GM21786 (cell line): ENCODE measurements around the gene ARSD.
"Not testable (repeated sequence)": the region's sequence is repeated elsewhere in the genome, so short reads cannot be mapped to it uniquely, and the experiment has no call there.

ENCODE experiments used
- ATAC-seq: cut with Tn5 transposase; IDR thresholded peaks from one replicate; pipeline ENCODE4 v1.9.1; 2021; ENCODE audit not compliant: unreplicated experiment

ARSD gene

DNA sequence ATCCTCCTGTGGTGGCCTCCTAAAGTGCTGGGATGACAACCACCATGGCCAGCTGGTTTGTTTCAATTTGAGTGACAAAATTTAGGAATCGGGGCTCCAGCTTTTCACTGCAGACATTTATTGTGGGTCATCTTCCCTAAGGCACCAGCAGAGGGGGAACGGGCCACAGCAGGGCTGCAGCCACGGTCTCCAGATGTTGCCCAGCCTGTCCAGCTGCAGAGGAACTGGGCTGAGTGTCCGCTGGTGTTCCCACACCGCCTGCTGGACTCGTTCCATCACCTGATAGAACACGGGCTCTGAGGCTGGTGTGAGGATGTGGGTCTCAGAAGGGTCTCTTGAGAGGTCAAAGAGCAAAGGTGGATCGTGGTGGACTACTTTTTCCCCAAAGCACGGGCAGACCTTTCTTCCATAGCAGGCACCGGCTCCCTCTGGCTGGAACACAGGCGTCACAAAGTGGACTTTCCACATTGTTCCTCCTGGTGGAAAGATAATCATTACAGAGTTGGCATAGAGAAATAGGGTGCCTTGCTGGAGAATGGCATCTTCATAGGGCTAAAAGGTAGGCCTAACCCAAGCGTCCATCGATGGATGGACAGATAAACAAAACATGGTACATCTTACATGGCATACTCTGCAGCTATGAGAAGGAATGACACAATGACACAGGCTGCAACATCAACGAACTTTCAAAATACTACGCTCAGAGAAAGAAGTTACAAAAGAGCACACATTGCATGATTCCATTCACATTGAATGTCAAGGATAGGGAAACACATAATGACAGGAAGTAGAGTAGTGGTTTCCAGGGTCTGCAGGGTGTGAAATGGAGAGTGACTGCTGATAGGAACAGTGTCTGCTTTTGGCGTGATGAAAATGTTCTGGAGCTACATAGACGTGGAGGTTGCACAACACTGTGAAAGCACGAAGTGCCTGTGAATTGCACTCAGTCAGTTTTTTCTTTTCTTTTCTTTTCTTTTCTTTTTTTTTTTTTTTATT, 5.9 kb upstream of the ARSD start:
- no peak for ATAC-seq

DNA sequence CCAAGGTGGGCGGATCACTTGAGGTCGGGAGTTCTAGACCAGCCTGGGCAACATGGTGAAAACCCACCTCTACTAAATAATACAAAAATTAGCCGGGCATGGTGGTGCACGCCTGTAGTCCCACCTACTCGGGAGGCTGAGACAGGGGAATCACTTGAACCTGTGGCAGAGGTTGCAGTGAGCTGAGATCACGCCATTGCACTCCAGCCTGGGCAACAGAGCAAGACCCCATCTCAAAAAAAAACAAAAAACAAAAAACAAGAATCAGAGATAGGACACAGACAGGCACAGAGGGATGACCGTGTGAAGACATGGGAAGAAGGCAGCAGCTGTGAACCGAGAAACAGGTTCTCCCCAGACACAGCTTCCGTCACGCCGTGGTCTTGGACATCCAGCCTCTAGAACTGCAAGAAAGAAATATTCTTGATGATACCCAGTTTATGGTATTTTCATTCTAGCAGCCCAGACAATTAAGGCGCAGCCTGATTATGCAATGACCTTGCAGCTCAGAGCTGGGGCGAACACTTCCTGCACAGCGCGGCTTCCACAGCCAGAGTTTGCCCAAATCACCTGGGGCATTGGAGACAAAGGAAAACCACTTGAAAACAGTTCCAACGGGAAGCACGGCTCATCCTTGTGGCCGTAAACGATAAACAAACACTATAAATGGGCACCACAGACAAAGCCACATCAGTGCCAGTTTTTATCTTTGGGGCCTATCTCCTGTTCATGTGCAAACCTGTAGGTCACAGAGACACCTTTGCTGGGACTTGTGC, 4.2 kb upstream of the ARSD start:
- no peak for ATAC-seq

DNA sequence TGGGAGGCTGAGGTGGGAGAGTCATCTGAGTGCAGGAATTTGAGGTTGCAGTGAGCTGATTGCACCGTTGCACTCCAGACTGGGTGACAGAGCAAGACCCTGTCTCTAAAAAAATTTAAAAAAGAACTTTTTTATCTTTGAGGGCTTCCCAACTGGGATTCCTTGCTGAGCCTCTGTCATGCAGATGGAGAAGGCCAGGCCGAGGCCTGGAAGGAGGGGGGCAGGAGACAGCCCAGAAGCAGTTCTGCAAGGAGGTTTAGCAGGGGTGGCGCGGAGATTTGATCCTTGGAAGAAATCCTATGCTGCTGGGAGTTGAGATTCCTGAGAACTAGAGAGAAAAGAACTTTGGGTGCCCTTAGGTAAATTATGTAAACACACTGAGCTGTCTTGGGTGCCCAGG, 2.5 kb upstream of the ARSD start:
- no peak for ATAC-seq

DNA sequence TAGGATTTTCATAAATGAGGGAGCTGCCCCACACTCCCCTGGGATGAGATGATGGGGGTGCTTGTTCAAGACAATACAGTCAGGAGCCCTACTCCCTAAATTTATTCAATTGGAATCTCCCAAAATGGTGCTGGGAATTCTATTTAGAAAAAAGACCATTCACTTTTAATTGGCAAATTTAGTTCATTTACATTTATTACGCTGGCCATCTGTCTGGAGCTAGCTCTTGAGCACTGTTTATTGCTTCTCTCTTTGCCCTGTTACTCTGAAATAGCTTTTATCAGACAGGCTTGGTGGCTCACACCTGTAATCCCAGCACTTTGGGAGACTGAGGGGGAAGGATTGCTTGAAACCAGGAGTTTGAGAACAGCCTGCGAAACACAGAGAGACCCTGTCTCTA, 2.0 kb upstream of the ARSD start:
- no peak for ATAC-seq

DNA sequence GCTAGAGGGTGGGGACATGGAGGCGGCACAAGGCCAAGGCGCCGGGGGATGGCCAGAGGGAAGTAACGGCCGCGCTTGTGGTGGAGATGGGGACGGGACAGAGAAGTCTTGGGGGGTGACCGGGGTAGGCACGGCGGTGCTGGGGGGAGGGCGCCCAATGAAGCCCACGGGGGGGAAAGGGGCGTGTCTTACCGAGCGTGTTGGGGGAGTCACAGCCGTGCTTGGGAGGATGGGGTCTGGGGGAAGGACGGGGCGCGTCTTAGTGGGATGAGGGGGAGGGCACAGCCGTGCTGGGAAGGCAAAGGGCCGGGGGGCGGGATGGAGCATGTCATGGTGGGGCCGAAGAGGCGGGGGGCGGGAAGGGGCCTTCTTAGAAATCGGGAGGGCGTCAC, 952 bp downstream of the ARSD start:
- no peak for ATAC-seq

DNA sequence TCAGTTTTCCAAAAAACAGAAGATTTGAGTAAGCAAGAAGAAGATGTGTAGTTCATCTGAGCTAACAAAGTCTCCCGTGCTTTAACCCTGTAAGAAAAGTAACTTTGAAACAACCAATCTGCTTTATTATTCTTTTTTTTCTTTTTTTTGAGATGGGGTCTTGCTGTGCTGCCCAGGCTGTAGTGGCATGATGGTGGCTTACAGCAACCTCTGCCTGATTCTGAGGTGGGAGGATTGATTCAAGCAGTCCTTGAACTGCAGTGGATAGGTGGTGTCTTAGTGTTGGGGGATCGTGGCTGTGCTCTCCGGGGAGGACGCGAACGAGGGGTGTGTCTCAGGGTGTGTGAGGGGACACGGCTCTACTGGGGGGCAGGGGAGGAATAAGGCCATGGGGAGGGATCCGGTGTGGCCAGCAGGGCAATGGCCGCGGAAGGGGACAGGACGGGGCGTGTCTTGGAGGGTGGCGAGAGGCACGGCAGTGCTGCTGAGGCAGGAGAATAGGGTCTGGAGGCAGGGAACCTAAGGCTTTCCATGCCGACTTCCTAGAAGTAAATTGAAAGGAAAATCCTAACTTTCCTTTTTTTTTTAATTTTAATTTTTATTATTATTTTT, 2.4 kb downstream of the ARSD start:
- no peak for ATAC-seq

DNA sequence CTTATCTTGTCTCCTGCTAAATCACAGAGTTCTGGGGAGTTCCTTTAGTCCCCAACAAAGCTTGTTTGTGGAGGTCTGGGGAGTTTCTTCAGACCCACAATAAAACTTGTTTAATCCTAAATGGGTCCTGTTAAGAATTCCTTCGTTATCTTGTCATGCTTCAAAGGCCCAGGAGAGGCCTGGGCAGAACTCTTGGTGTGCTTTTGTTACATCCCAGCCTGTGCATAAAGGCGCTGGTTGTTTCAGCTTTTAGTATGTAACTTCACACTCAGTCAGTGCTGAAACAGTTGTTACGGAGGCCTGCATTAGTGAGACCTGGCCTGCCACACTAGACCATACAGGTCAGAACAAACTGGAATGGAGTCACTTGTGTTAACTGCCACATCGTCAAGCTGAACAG, 2.9 kb downstream of the ARSD start:
- not testable (repeated sequence) for ATAC-seq

DNA sequence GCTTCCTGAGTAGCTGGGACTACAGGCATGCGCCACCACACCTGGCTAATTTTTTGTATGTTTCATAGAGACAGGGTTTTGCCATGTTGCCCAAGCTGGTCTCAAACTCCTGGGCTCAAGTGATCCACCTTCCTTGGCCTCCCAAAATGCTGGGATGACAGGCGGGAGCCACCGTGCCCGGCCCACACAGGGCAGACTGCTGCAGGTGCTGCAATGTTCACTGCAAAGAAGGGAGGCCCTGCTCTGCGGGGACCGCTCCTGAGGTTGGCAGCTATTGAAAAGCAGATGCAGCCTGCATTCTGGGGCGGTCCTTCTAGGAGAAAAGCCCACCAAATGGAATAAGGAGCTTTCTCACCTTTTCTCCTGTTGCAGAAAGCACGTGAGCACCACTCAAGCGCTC, 5.0 kb downstream of the ARSD start:
- ATAC-seq = no peak

DNA sequence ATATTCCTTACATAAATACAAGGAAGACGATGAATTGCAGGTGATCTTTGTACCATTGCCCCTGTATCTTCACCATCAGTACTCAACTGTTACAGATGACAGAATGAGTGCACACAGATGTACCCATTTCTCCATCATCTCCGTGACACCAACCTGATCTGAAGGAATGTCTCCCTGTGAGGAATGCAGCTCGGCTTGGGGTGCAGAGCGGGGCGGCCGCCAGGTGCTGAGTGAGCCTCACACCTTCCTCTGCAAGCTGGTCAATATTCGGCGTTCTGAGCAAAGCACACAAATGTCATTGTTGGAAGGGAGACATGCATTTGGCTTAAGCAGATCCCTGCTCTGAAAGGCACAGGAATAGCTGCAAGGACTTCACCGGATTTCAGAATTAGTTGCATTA, 7.4 kb downstream of the ARSD start:
- no peak for ATAC-seq

DNA sequence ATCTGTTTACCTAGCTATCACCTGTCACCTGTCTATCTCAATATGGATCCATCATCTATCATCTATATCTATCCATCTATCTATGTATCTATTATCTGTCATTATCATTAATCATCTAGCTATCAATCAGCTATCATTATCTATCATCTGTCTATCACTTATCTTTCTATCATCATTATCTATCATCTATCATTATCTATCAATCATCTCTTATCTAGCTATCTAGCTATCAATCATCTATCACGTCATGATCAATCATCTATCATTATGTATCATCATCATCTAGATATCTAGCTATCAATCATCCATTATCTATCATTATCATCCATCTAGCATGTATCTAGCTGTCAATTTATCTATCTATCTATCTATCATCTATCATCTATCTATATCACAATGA, 7.9 kb downstream of the ARSD start:
- no peak for ATAC-seq

DNA sequence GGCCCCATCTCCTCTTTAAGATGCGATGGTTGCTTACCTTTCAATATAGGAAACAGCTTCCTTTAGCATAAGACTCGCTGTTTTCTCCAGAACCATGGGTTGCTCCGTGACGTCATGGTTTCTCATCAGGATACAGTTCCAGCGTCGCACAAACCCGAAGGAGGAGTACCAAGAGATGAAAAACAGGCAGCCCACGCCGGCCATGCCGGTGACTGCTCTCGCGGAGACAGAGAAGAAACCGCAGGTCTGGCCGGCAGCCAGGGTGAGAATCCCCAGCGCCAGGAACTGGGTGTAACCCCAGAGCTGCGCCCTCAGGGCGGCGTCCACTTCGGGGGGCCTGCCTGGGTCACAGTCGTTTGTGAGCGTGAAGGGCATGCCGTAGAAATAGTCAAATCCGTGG, 11.4 kb downstream of the ARSD start:
- no peak for ATAC-seq

DNA sequence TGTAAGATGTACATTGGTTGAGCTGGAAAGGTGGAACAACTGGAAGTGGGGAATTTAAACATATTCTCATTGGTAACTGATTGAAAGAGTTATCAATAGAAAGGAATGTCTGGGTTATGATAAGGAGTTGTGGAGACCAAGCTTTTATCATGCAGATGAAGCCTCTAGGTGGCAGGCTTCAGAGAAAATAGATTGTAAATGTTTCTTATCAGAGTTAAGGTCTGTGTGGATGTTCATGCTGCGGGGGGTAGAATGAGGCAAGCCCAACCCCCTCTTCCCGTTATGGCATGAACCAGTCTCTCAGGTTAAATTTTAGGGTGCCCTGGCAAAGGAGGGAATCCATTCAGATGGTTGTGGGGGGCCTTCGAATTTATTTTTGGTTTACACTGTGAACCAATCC, 16.0 kb downstream of the ARSD start:
- ATAC-seq = no peak

DNA sequence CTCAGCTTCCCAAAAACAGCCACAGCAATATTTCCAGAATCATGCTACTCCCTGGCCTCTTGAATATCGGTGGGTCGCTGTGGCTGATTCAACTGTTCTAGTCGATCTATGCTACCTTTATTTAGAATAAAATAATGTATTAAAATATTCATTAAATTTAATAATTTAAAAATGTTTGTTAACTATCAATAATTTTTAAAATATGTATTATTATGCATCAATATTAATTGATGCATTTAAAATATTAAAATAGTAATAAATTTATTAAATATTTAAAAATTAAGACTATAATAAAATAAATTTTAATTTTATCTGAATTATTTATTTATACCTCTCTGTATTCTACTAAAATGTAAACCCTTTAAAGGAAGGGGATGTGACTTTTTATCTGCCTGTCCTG, 19.0 kb downstream of the ARSD start:
- ATAC-seq = no peak

DNA sequence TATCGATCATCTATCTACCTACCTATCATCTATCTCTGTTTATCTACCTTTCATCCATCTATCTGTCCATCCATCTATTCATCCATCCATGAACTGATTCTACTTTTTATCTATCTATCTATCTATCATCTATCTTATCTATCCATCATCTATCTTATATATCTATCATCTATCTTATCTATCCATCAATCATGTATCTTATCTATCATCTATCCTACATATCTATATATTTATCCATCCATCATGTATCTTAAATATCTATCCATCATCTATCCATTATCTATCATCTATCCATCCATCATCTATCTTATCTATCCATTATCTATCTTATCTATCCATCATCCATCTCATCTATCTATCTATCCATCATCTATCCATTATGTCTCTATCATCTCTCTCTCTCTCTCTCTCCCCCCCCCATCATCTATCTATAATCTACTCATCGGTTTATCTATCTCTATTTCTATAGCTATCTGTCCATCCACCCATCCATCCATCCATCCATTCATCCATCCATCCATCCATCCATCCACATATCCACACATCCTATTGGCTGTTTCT, 20.9 kb downstream of the ARSD start:
- no peak for ATAC-seq

DNA sequence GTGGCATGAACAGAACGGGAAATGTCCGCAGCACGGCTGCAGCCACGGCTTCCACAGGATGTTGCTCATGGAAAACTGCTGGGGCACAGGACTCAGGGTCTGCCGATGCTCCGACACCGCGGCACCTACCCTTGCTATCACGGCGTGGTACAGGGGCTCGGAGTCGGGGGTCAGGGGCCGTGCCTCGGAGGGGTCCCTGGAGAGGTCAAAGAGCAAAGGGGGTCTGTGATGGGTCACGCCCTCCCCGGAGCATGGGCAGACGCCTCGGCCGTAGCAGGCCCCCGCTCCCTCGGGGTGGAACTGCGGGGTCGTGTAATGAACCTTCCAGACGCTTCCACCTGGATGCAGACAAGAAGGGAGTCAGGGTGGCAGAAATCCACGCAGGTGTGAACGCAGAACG, 21.8 kb downstream of the ARSD start:
- ATAC-seq = no peak

DNA sequence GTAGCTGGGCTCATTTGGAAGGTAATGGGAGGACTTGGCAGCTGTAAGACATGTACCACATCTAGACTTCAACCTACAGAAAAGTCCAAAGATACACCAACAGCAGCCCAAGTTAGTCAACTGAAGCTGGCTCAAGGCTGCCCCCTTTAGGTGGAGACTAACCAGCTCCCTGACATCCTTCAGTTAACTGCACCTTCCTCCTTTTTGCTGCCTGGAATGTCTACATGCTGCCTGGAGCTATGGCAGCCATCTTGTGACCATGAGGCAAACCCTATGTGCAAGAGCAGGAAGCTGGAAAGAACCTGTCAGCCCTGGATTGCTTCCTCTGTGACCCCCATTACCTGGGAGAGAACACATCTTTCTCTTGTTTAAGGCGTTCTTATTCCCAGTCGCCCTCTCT, 25.8 kb downstream of the ARSD start:
- no peak for ATAC-seq

DNA sequence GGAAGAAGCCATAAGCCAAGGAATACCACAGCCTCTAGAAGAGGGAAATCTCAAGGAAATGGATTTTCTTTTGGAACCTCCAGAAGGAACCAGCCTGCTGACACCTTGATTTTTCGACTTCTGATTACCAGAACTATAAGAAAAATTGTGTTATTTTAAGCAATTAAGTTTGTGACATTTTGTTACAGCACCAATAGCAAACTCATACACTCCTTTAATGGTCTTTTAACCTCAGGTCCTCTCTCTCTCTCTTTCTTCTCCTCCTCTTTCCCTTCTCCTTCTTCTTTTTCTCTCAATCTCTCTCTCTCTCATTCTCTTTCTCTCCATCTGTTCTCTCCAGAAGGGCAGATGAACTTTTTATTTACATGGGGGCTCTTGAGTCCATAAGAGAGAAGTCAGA, 26.3 kb downstream of the ARSD start:
- no peak for ATAC-seq

DNA sequence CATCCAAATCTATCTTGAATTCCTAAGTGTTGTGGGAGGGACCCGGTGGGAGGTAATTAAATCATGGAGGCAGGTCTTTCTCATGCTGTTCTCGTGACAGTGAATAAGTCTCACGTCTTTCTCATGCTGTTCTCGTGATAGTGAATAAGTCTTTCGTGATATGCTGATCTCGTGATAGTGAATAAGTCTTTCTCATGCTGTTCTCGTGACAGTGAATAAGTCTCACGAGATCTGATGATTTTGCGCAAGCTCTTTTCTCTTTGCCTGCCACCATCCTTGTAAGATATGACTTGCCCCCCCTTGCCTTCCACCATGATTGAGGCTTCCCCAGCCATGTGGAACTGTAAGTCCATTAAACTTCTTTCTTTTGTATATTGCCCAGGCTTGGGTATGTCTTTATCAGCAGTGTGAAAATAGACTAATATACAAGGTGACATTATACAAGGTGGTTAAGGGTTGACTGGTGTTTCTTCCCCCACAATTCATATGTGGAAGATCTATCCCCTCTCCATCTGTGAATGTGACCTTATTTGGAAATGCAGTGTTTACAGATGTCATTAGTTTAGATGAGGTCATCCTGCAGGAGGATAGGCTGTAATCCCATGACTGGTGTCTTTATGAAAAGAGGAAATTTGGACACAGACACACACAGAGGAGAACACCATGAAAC, 27.6 kb downstream of the ARSD start:
- ATAC-seq = no peak

DNA sequence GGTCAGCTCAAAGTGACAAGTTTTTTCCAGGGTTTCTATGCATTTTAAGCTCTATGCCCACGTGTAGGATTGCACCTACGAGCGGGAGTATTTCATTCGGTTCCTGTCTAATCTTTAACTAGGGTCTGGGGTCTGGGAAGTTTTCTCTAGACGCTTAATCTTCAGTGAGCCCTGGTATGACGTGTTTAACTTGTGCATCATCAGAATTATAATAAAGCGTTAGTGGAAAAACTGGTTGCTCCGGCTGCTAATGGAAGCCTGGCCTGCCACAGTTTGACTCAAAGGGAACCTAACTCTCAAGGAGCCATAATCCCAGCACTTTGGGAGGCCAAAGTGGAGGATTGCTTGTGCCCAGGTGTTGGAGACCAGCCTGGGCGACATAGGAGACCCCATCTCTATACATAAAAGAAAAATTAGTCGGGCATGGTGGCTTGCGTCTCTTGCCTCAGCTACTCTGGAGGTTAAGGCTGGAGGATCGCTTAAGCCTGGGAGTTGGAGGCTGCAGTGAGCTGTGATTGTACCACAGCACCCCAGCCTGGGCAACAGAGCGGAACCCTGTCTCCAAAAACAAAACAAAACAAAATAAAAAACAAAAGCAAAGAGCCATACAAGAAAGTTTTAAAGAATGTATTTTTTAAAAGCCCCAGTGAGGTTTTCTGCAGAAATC, 30.2 kb downstream of the ARSD start:
- no peak for ATAC-seq
